Panc1 (cell line): Measurements from ENCODE around the gene MAPRE2. TPM values are rescaled to one million over a fixed set of nuclear protein-coding genes. Genes with fewer than 3 reads are reported as not detected.

Source experiments
- ATAC-seq: fragments of 200-7000 bp; cut with Tn5 transposase; 2 replicates; pipeline ENCODE4 v1.9.1; 2020; ENCODE audit warnings: mild to moderate bottlenecking, moderate library complexity
- BruUV-seq: library from RNA; stranded (reverse); fragments of 400-500 nt; replicated peaks from 2 replicates; lab custom pipeline; 2021; lab: Mats Ljungman, UMichigan
- CTCF ChIA-PET: fragments of 300-600 bp; sonication (Branson Sonifier 250); formaldehyde crosslinking; loops from one replicate; lab custom pipeline; 2022; ENCODE audit warnings: antibody characterized with exemption; lab: Charles Lee
- POLR2A ChIA-PET: fragments of 300-600 bp; sonication (Branson Sonifier 250); formaldehyde crosslinking; loops from one replicate; lab custom pipeline; 2022; ENCODE audit warnings: antibody characterized with exemption; lab: Charles Lee
- DNase-seq: peaks from one replicate; pipeline ENCODE4 v3.0.0-alpha.2; 2010; ENCODE audit warnings: low read depth, low spot score
- H3K27ac ChIP-seq: 2 replicates; pipeline ENCODE4 v1.5.1; 2011; ENCODE audit warnings: mild to moderate bottlenecking, low read length, inconsistent platforms
- H3K27me3 ChIP-seq: fragments of 200-500 bp; sonication (Bioruptor generic); 2 replicates; pipeline ENCODE4 v1.6.0; 2014; ENCODE audit warnings: low read length, inconsistent platforms; ENCODE audit not compliant: control insufficient read depth, insufficient read depth
- H3K36me3 ChIP-seq: fragments of 200-500 bp; sonication (Bioruptor generic); 2 replicates; pipeline ENCODE4 v1.5.1; 2014; ENCODE audit warnings: inconsistent platforms, mild to moderate bottlenecking, low read length, moderate library complexity; ENCODE audit not compliant: control insufficient read depth, insufficient read depth
- H3K4me1 ChIP-seq: 2 replicates; pipeline ENCODE4 v1.5.1; 2011; ENCODE audit warnings: inconsistent platforms, mild to moderate bottlenecking, low read length, moderate library complexity; ENCODE audit not compliant: control insufficient read depth, insufficient read depth
- H3K4me3 ChIP-seq, 2 experiments: 2 replicates each; pipeline ENCODE4 v1.5.1; 2011 to 2012; ENCODE audit warnings: low read depth in 2 of 2, low read length in 2 of 2, mild to moderate bottlenecking in 2 of 2, inconsistent platforms in 1 of 2, moderate library complexity in 1 of 2
- H3K9me3 ChIP-seq: fragments of 200-500 bp; sonication (Bioruptor generic); 2 replicates; pipeline ENCODE4 v1.5.1; 2014; ENCODE audit warnings: low read depth, mild to moderate bottlenecking, inconsistent platforms, low read length, moderate library complexity; ENCODE audit not compliant: control insufficient read depth, insufficient read depth
- CTCF ChIP-seq: fragments of 450-650 bp; IDR thresholded peaks from 2 replicates; pipeline ENCODE4 v1.5.1; 2017; ENCODE audit warnings: mild to moderate bottlenecking
- POLR2AphosphoS5 ChIP-seq: IDR thresholded peaks from 2 replicates; pipeline ENCODE4 v1.6.1; 2012; ENCODE audit warnings: mild to moderate bottlenecking, low read depth, low read length, moderate library complexity
- REST ChIP-seq, 2 experiments: IDR thresholded peaks; 2 replicates each; pipeline ENCODE4 v1.6.1; 2011 to 2012; ENCODE audit warnings: low read depth in 2 of 2, control low read depth in 1 of 2, low read length in 1 of 2, mild to moderate bottlenecking in 1 of 2, moderate library complexity in 1 of 2; ENCODE audit not compliant: insufficient read depth in 1 of 2
- SIN3A ChIP-seq: IDR thresholded peaks from 2 replicates; pipeline ENCODE4 v1.6.1; 2012; ENCODE audit warnings: low read depth, mild to moderate bottlenecking, low read length, moderate library complexity, borderline replicate concordance; ENCODE audit not compliant: insufficient read depth
- TCF7L2 ChIP-seq: IDR thresholded peaks from 2 replicates; pipeline ENCODE4 v1.6.1; 2011; ENCODE audit warnings: mild to moderate bottlenecking, low read depth, low read length, inconsistent platforms
- in situ Hi-C: cut with HindIII; loops from 2 replicates; pipeline ENCODE4 v1.10.0; 2016; ENCODE audit warnings: low sequenced_read_pairs, low pct_unique_long_range_greater_than_20kb
- intact Hi-C: fragments of 100-400 bp; cut with micrococcal nuclease; formaldehyde crosslinking; loops from one replicate; pipeline ENCODE4 v1.10.0; 2022; ENCODE audit not compliant: unreplicated experiment
- total RNA-seq: library from RNA; stranded (reverse); gene quantifications from one replicate; pipeline ENCODE4 v1.2.1, GENCODE V29; 2021; ENCODE audit not compliant: unreplicated experiment

The MAPRE2 gene
- total RNA-seq, 1 experiment from 2014 or later, result 14.1 TPM

- intact Hi-C loops, result no loop called here
- ATAC-seq (no peak), DNase-seq (no peak)
- Histone ChIP-seq H3K27ac (no peak overlapping the region), H3K4me3 (no peak overlapping the region), H3K27me3 (no peaks in the 10 kb centered on the region), H3K36me3 (no peaks in the 10 kb centered on the region), H3K4me1 (no peaks in the 10 kb centered on the region), H3K9me3 (no peaks in the 10 kb centered on the region)
- no peak for TF ChIP-seq POLR2AphosphoS5
- TF ChIP-seq TCF7L2, result no peak
- no peak for TF ChIP-seq REST (IDR thresholded peaks at IDR 0.05; ENCODE audit: insufficient read depth in 1 of 2, low read depth in 2 of 2, low read length in 1 of 2)
- POLR2A ChIA-PET, result no interaction called here
- BruUV-seq, result no TSS peak
- in situ Hi-C loops, result no loop called here
- CTCF ChIA-PET, result no interaction called here
Measured at GRCh38 chr18:35190948-35191697, 149.9 kb downstream of the MAPRE2 start.

GRCh38 chr18:35191698-35192025 is 150.4 kb downstream of the MAPRE2 start:
- H3K27ac ChIP-seq, result no peak overlapping the region
- no peaks in the 10 kb centered on the region for H3K9me3 ChIP-seq
- ATAC-seq, result no peak
- TF ChIP-seq POLR2AphosphoS5, result no peak
- no peak for TF ChIP-seq SIN3A
- no peak for TF ChIP-seq REST (IDR thresholded peaks at IDR 0.05; ENCODE audit: insufficient read depth in 1 of 2, low read depth in 2 of 2, low read length in 1 of 2)
- TF ChIP-seq CTCF, result no peak
- TF ChIP-seq TCF7L2, result no peak
- DNase-seq, result no peak
- CTCF ChIA-PET, result no interaction called here
- H3K27me3 ChIP-seq, result no peaks in the 10 kb centered on the region
- H3K36me3 ChIP-seq, result no peaks in the 10 kb centered on the region
- no TSS peak for BruUV-seq
- intact Hi-C loops (no loop called here), in situ Hi-C loops (no loop called here)
- no peaks in the 10 kb centered on the region for H3K4me1 ChIP-seq
- POLR2A ChIA-PET, result no interaction called here
- no peak overlapping the region for H3K4me3 ChIP-seq
